Activated naive CD4-positive, alpha-beta T cell treated with anti-CD3 and anti-CD28 coated beads for 36 hours (primary cell): ENCODE results near the gene AWAT2. TPM values are rescaled to one million over a fixed set of nuclear protein-coding genes. Genes with fewer than 3 reads are reported as not detected.

Experiments
- CTCF ChIA-PET: fragments of 350-600 bp; sonication (Branson Sonifier 250); formaldehyde crosslinking; loops from one replicate; lab custom pipeline; 2021; ENCODE audit warnings: antibody characterized with exemption; lab: Charles Lee
- DNase-seq: peaks from one replicate; pipeline ENCODE4 v3.0.0-alpha.2; 2020
- H3K27ac Mint-ChIP-seq: one replicate; pipeline ENCODE4 v1.8.0; 2021; ENCODE audit warnings: mild to moderate bottlenecking, mixed read lengths
- H3K27me3 Mint-ChIP-seq: one replicate; pipeline ENCODE4 v1.8.0; 2021; ENCODE audit warnings: low read depth, mixed read lengths
- H3K36me3 Mint-ChIP-seq: one replicate; pipeline ENCODE4 v1.8.0; 2021; ENCODE audit warnings: low read depth, mixed read lengths
- H3K4me1 Mint-ChIP-seq: one replicate; pipeline ENCODE4 v1.8.0; 2021; ENCODE audit warnings: low read depth, mixed read lengths
- H3K4me3 Mint-ChIP-seq: one replicate; pipeline ENCODE4 v1.8.0; 2021; ENCODE audit warnings: mild to moderate bottlenecking, moderate library complexity, mixed read lengths
- H3K9me3 Mint-ChIP-seq: one replicate; pipeline ENCODE4 v1.8.0; 2021; ENCODE audit warnings: mixed read lengths
- intact Hi-C: fragments of 100-400 bp; cut with micrococcal nuclease; formaldehyde crosslinking; loops from one replicate; pipeline ENCODE4 v1.15.1; 2023
- total RNA-seq, 2 experiments: library from RNA; stranded (reverse); gene quantifications; one replicate each; pipeline ENCODE4 v1.2.3, GENCODE V29; 2021

The AWAT2 gene
- total RNA-seq, 2 experiments from 2014 or later = not detected

DNA sequence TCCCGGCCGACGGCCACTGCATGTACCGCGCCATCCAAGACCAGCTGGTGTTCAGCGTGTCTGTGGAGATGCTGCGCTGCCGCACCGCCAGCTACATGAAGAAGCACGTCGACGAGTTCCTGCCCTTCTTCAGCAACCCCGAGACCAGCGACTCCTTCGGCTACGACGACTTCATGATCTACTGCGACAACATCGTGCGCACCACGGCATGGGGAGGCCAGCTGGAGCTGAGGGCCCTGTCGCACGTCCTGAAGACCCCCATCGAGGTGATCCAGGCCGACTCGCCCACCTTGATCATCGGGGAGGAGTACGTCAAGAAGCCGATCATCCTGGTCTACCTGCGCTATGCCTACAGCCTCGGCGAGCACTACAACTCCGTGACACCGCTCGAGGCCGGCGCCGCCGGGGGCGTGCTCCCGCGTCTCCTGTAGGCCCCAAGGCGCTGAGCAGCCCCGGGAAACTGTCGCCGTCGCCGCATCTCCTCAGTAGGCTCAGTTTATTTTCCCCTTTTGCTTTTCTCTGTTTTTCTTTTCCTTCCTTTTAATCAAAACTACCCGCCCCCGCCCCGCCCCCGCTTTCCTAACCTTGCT lies 13.3 kb upstream of the AWAT2 start:
- H3K4me1 Mint-ChIP-seq = no peaks in the 10 kb centered on the region
- H3K36me3 Mint-ChIP-seq = no peaks in the 10 kb centered on the region
- CTCF ChIA-PET = no interaction called here
- no peaks in the 10 kb centered on the region for H3K27me3 Mint-ChIP-seq
- H3K27ac Mint-ChIP-seq = no peak overlapping the region
- intact Hi-C loops = no loop called here
- no peaks in the 10 kb centered on the region for H3K9me3 Mint-ChIP-seq
- no peak for DNase-seq
- H3K4me3 Mint-ChIP-seq = no peak overlapping the region

DNA sequence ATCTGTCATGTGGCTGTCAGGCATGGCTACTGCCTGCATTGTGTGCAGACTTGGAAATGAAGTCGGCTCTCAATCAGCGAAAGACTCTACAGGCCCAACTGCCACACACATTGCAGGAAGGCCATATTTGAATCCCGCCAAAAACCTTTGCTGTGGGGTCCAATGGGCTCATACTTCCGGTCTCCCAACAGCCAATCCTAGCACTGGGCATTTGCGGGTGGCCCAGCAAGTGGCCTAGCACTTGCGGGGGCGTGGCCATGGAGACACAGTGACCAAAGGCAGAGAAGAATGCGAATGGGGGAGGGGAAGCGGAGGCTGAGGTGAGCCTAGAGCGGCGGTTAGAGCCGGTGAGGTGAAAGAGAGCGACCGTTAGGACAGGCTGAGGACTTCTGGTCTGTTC lies 12.3 kb upstream of the AWAT2 start, which contains the start of gene OTUD6A:
Gene OTUD6A, plus strand, starts transcription at position 382 of the 400 bp plus-strand sequence. CDS start 68 bp downstream, outside the sequence.
- Mint-ChIP-seq H3K9me3 (no peaks in the 10 kb centered on the region), H3K4me1 (no peaks in the 10 kb centered on the region), H3K27me3 (no peaks in the 10 kb centered on the region), H3K36me3 (no peaks in the 10 kb centered on the region), H3K4me3 (no peak within 1 kb of the TSS), H3K27ac (no peak within 1 kb of the TSS)
- no peak for DNase-seq
- intact Hi-C loops = no loop called here
- CTCF ChIA-PET = no interaction called here

DNA sequence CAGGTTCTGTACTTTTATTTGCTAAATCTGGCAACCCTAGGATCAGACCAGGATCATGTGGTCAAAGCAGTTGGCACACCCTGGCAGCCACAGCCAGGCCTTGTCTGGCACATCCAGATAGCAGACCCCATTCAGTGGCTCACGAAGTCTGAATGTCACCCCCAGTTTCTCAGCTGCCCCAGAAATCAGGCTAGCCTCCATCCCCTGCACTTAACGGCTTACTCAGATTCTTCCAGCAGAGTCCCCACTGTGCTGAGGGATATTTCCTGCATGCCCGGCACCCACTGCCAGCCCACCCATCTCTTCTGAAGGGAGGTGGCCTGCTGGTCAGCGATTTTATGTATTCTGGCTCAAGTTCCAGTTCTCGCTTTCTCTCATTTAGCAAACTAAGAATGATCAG lies 4.7 kb upstream of the AWAT2 start:
- Mint-ChIP-seq H3K4me3 (no peak overlapping the region), H3K27ac (no peak overlapping the region), H3K27me3 (no peaks in the 10 kb centered on the region), H3K36me3 (no peaks in the 10 kb centered on the region), H3K9me3 (no peaks in the 10 kb centered on the region), H3K4me1 (no peaks in the 10 kb centered on the region)
- no peak for DNase-seq
- CTCF ChIA-PET = no interaction called here
- intact Hi-C loops = no loop called here

GRCh38 chrX:70052895-70053615 lies 3.3 kb upstream of the AWAT2 start:
- DNase-seq = no peak
- no peaks in the 10 kb centered on the region for H3K9me3 Mint-ChIP-seq
- no peak overlapping the region for H3K4me3 Mint-ChIP-seq
- no peak overlapping the region for H3K27ac Mint-ChIP-seq
- no peaks in the 10 kb centered on the region for H3K36me3 Mint-ChIP-seq
- intact Hi-C loops = no loop called here
- no peaks in the 10 kb centered on the region for H3K27me3 Mint-ChIP-seq
- CTCF ChIA-PET = no interaction called here
- H3K4me1 Mint-ChIP-seq = no peaks in the 10 kb centered on the region

- intact Hi-C loops = no loop called here
Observed at GRCh38 chrX:70049406-70049805, 332 bp downstream of the AWAT2 start.

GRCh38 chrX:70046978-70047377 lies 2.8 kb downstream of the AWAT2 start:
- intact Hi-C loops = no loop called here
- DNase-seq = no peak
- no peaks in the 10 kb centered on the region for H3K9me3 Mint-ChIP-seq
- H3K27ac Mint-ChIP-seq = no peak overlapping the region
- H3K4me1 Mint-ChIP-seq = no peaks in the 10 kb centered on the region
- H3K27me3 Mint-ChIP-seq = no peaks in the 10 kb centered on the region
- no peaks in the 10 kb centered on the region for H3K36me3 Mint-ChIP-seq
- no peak overlapping the region for H3K4me3 Mint-ChIP-seq
- CTCF ChIA-PET = no interaction called here

More at GRCh38 chrX:70049406-70049805, 332 bp downstream of the AWAT2 start:
- Mint-ChIP-seq H3K27me3 (no peaks in the 10 kb centered on the region), H3K9me3 (no peaks in the 10 kb centered on the region), H3K4me1 (no peaks in the 10 kb centered on the region), H3K36me3 (no peaks in the 10 kb centered on the region), H3K4me3 (no peak overlapping the region), H3K27ac (no peak overlapping the region)
- DNase-seq = no peak
- CTCF ChIA-PET = no interaction called here

DNA sequence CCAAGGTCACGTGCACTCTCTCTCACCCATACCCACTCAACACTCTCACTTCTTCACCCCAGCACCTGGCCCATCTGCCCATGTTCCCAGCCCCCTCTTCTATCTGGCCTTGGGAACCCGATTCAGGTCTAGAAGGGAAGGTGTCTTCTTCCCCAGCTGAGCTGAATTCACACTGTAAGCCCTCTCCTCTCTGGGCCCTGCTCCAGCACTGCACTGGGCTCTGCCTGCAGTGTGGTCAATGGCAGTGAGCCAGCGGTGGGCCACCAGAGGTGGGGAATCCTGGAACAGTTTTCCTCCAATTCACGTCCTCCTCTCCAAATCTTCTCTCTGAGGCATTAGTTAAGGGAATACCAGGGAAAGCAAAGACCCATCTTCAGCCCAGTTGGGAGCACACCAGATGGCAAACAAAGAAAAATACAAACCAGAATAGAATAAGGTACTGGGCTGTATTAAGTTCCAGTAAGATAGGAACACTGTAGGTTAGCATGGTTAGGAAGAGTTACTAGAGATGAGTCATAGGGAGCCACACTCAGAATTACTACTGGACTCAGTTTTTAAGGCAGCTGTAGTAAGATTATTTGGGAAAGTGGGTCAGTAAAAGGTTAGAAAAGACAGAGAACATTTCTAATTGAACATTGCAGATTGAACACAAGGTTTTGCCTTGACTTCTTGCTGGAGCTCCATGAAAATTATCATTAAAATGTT lies 5.0 kb downstream of the AWAT2 start:
- no peak for DNase-seq
- CTCF ChIA-PET = no interaction called here
- intact Hi-C loops = no loop called here
- H3K9me3 Mint-ChIP-seq = no peaks in the 10 kb centered on the region
- H3K4me3 Mint-ChIP-seq = no peak overlapping the region
- no peaks in the 10 kb centered on the region for H3K36me3 Mint-ChIP-seq
- H3K27ac Mint-ChIP-seq = no peak overlapping the region
- no peaks in the 10 kb centered on the region for H3K4me1 Mint-ChIP-seq
- no peaks in the 10 kb centered on the region for H3K27me3 Mint-ChIP-seq

- H3K4me1 Mint-ChIP-seq = no peaks in the 10 kb centered on the region
- H3K9me3 Mint-ChIP-seq = no peaks in the 10 kb centered on the region
- intact Hi-C loops = no loop called here
- H3K27me3 Mint-ChIP-seq = no peaks in the 10 kb centered on the region
- no peak overlapping the region for H3K27ac Mint-ChIP-seq
- CTCF ChIA-PET = no interaction called here
- H3K36me3 Mint-ChIP-seq = no peaks in the 10 kb centered on the region
- no peak overlapping the region for H3K4me3 Mint-ChIP-seq
- no peak for DNase-seq
Observed at GRCh38 chrX:70043685-70044084, 6.1 kb downstream of the AWAT2 start.

DNA sequence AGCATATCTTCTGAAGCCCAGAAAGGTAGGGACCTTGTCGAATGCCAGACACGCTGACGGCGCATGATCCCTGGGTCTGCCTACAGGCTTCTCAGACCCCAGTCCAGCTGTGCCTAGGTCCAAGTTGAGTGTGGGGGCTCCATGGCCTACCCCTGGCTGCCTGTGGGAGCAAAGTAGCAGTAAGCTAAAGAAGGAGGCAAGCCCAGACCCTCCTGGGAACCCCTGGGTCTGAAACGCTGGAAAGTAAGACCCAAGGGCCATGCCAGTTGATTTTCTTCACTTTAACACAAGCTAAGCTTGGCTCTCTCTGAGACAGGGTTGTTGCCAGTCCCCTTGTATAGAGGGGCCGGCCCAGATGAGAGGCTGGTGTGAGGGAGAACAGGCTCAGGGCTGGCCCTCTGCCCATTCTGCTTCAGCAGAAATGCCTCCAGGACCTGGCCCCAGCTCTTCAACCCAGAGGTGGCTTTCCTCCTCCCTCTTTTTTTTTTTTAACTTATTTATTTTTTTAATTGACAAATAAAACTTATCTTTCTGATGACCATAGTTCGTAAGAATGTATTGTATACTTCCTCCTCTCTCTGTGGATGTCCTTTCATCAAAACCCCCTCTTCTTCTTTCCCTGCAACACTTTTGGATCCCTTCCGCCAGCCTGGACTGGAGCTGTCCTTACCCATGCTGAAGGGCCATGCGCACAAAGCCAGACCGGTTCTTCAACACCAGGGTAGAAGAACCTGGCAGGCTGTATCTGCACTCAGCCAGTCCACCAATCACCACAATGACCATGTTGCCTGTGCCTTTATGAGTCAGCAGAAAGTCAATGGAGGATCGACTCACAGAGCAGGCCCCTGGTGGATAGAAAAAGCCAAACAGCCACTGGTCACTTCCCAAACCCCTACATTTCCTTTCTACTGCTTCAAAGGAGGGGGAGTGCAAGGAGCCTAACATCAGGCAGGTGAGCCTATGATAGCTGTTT lies 7.1 kb downstream of the AWAT2 start:
- intact Hi-C loops = no loop called here
- no peaks in the 10 kb centered on the region for H3K9me3 Mint-ChIP-seq
- H3K27ac Mint-ChIP-seq = no peak overlapping the region
- no peaks in the 10 kb centered on the region for H3K27me3 Mint-ChIP-seq
- CTCF ChIA-PET = interaction anchor here (0.9 kb wide), 1 partner anchor 55 kb away, joined by 4 read pairs; no protein-coding TSS in a partner anchor
- no peaks in the 10 kb centered on the region for H3K36me3 Mint-ChIP-seq
- H3K4me3 Mint-ChIP-seq = no peak overlapping the region
- DNase-seq = no peak
- H3K4me1 Mint-ChIP-seq = no peaks in the 10 kb centered on the region

GRCh38 chrX:70041993-70042392 lies 7.7 kb downstream of the AWAT2 start:
- Mint-ChIP-seq H3K27me3 (no peaks in the 10 kb centered on the region), H3K4me1 (no peaks in the 10 kb centered on the region), H3K27ac (no peak overlapping the region), H3K9me3 (no peaks in the 10 kb centered on the region), H3K4me3 (no peak overlapping the region), H3K36me3 (no peaks in the 10 kb centered on the region)
- intact Hi-C loops = no loop called here
- CTCF ChIA-PET = interaction anchor here (0.9 to 1.0 kb wide), 2 partner anchors 9 to 56 kb away, joined by 4 read pairs; no protein-coding TSS in a partner anchor
- no peak for DNase-seq

DNA sequence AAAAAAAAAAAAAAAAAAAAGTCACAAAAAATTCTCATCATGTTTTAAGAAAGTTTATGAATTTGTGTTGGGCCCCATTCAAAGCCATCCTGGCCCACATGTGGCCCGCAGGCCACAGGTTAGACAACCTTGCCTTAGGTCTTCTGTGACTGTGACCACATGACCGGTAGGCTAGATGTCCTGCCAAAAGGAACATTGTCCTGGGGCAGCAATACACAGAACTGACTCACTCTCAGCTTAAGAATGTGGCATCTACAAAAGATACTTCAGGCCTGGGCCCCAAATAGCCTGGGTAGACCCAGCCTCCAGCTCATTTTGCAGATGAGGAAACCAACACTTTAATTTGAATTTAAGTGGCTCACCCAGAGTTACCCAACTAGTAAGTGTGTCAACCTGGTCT lies 10.0 kb downstream of the AWAT2 start:
- no peaks in the 10 kb centered on the region for H3K27me3 Mint-ChIP-seq
- DNase-seq = no peak
- CTCF ChIA-PET = interaction anchor here (1.2 kb wide), 1 partner anchor 10 kb away, joined by 3 read pairs; no protein-coding TSS in a partner anchor
- H3K9me3 Mint-ChIP-seq = no peaks in the 10 kb centered on the region
- H3K36me3 Mint-ChIP-seq = no peaks in the 10 kb centered on the region
- no peak overlapping the region for H3K27ac Mint-ChIP-seq
- intact Hi-C loops = no loop called here
- H3K4me1 Mint-ChIP-seq = no peaks in the 10 kb centered on the region
- no peak overlapping the region for H3K4me3 Mint-ChIP-seq

- Mint-ChIP-seq H3K4me1 (no peaks in the 10 kb centered on the region), H3K4me3 (no peak overlapping the region), H3K27ac (no peak overlapping the region), H3K9me3 (no peaks in the 10 kb centered on the region), H3K36me3 (no peaks in the 10 kb centered on the region), H3K27me3 (no peaks in the 10 kb centered on the region)
- intact Hi-C loops = no loop called here
- CTCF ChIA-PET = interaction anchor here (0.7 kb wide), 1 partner anchor 35 kb away, joined by 4 read pairs; no protein-coding TSS in a partner anchor
- DNase-seq = no peak
Observed at GRCh38 chrX:70038951-70039350, 10.8 kb downstream of the AWAT2 start.
